22Rv1 (cell line): Measurements from ENCODE around the gene SNAPC1.

ENCODE experiments used
- CTCF ChIP-seq: fragments of 450-650 bp; IDR thresholded peaks from 2 replicates; pipeline ENCODE4 v1.5.1; 2017; ENCODE audit warnings: mild to moderate bottlenecking
- ZFX ChIP-seq: fragments of 450-650 bp; IDR thresholded peaks from 2 replicates; pipeline ENCODE4 v1.6.1; 2017; ENCODE audit warnings: antibody characterized with exemption, borderline replicate concordance

- TF ChIP-seq CTCF: no peak
- TF ChIP-seq ZFX: no peak
Observed at GRCh38 chr14:61803755-61804154, 41.5 kb downstream of the SNAPC1 start.
